ENCODE data around the gene CDC42EP5. TPM values are rescaled to one million over a fixed set of nuclear protein-coding genes. Genes with fewer than 3 reads are reported as not detected.

Gene CDC42EP5
- total RNA-seq, 1 donor from 2014 or later = 4.4 TPM

Other genes with a start within 250 kb of the CDC42EP5 start
- gene LILRA6, start 230.5 kb downstream of the CDC42EP5 start, total RNA-seq = not detected in 2 replicates
- not detected in 2 replicates for gene LILRB5, start 216.0 kb downstream of the CDC42EP5 start, total RNA-seq
- gene LILRB2, start 192.2 kb downstream of the CDC42EP5 start, total RNA-seq = not detected in 2 replicates
- not detected in 2 replicates for gene LILRA5, start 160.1 kb downstream of the CDC42EP5 start, total RNA-seq
- not detected in 2 replicates for gene LILRA4, start 134.1 kb downstream of the CDC42EP5 start, total RNA-seq
- gene LAIR1, start 108.4 kb downstream of the CDC42EP5 start, total RNA-seq = not detected in 2 replicates
- not detected in 2 replicates for gene TTYH1, start 57.8 kb downstream of the CDC42EP5 start, total RNA-seq
- gene LENG8, start 24.1 kb downstream of the CDC42EP5 start, total RNA-seq = 50.6 and 55.1 TPM in 2 replicates
- 5.2 and 6.9 TPM in 2 replicates for gene LENG9, start 9.5 kb downstream of the CDC42EP5 start, total RNA-seq
- gene LAIR2, start 29.5 kb upstream of the CDC42EP5 start, total RNA-seq = not detected in 2 replicates
- not detected in 2 replicates for gene LILRA2, start 100.5 kb upstream of the CDC42EP5 start, total RNA-seq
- gene LILRA1, start 120.3 kb upstream of the CDC42EP5 start, total RNA-seq = not detected in 2 replicates
- gene LILRB1, start 157.2 kb upstream of the CDC42EP5 start, total RNA-seq = not detected in 2 replicates
- gene LILRB4, start 189.7 kb upstream of the CDC42EP5 start, total RNA-seq = not detected in 2 replicates

All from myocyte (in vitro differentiated cells).